ENCODE data around the gene RRP12.
"Not testable (repeated sequence)": the region's sequence is repeated elsewhere in the genome, so short reads cannot be mapped to it uniquely, and the experiment has no call there.

RRP12 gene

DNA sequence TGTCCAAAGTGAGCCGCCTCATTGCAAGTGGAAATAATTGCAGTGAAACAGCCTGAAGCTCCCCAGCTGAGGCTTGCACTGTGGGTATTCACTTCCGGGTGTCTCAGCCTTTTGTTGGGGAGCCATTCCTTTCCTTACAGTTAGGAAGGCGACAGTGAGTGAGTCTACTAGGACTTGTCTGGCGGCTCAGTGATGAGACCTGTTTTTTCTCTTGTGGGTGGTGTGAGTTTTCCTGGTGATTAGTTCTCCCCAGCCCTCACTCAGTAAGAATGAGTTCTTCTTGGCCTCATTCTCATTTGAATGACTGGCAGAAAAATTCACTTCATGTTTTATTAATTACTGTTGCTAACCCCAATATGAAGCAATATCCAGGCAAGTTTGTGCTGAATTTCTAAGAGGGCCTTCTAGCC is 27.4 kb upstream of the RRP12 start:
- WGBS (ENCODE audit: insufficient coverage, insufficient read length): no CpG with 5 or more reads among the region's 4 CpGs
- H3K4me1 ChIP-seq (ENCODE audit: control insufficient read depth, insufficient read depth, low read length): peaks cover 2% of the 10 kb centered on the region; the same call in 1 of the 2 replicates
- peaks cover 14% of the 10 kb centered on the region; the same call in 1 of the 2 replicates for H3K36me3 ChIP-seq (ENCODE audit: control insufficient read depth, insufficient read depth, low read length)
- no peak overlapping the region; the same call in 1 of the 2 replicates for H3K4me3 ChIP-seq (ENCODE audit: low read length)
- no peaks in the 10 kb centered on the region for H3K9me3 ChIP-seq (ENCODE audit: control insufficient read depth, insufficient read depth, low read length)
- DNase-seq (ENCODE audit: low read depth, low spot score): no peak
- H3K27me3 ChIP-seq (ENCODE audit: control insufficient read depth, insufficient read depth, low read length): no peaks in the 10 kb centered on the region
- H3K27ac ChIP-seq (ENCODE audit: low read length): no peak overlapping the region

DNA sequence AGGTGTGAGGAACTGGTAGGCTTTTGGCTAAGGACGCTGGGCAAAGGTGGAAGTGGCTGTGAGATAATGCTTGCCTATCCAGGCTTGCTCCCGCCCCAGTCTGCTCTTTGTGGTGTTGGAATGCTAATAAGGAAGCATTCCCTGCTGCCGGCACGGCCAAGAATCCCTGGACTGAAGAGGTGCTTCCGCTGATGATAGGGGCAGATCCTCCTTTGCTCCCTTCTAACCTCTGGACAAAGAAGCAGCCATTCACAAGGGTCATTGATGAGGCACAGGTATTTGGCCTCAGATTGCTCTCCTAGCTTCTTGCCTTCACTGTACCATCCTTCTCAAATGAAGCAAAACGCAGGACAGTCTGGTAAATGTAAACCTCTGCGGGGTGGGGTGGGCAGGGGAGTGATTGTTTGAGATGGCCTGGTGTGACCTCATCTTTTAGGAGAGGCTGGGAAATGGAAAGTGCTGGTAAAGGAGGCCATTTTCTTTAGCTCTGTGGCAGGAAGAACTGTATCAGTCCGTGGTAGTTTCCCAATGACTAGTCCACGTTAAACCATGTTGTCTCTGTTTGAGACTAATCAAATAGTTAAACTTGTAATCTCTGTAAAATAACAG is 26.5 kb upstream of the RRP12 start:
- Histone ChIP-seq H3K27ac (ENCODE audit: low read length) (peak overlapping the region; percentile 4), H3K4me3 (ENCODE audit: low read length) (peak overlapping the region; percentile 76; the same call in 1 of the 2 replicates), H3K27me3 (ENCODE audit: control insufficient read depth, insufficient read depth, low read length) (no peaks in the 10 kb centered on the region), H3K36me3 (ENCODE audit: control insufficient read depth, insufficient read depth, low read length) (peaks cover 11% of the 10 kb centered on the region; the same call in 1 of the 2 replicates), H3K9me3 (ENCODE audit: control insufficient read depth, insufficient read depth, low read length) (no peaks in the 10 kb centered on the region), H3K4me1 (ENCODE audit: control insufficient read depth, insufficient read depth, low read length) (peaks cover 2% of the 10 kb centered on the region; the same call in 1 of the 2 replicates)
- no peak for DNase-seq (ENCODE audit: low read depth, low spot score)
- no CpG with 5 or more reads among the region's 9 CpGs for WGBS (ENCODE audit: insufficient coverage, insufficient read length)

DNA sequence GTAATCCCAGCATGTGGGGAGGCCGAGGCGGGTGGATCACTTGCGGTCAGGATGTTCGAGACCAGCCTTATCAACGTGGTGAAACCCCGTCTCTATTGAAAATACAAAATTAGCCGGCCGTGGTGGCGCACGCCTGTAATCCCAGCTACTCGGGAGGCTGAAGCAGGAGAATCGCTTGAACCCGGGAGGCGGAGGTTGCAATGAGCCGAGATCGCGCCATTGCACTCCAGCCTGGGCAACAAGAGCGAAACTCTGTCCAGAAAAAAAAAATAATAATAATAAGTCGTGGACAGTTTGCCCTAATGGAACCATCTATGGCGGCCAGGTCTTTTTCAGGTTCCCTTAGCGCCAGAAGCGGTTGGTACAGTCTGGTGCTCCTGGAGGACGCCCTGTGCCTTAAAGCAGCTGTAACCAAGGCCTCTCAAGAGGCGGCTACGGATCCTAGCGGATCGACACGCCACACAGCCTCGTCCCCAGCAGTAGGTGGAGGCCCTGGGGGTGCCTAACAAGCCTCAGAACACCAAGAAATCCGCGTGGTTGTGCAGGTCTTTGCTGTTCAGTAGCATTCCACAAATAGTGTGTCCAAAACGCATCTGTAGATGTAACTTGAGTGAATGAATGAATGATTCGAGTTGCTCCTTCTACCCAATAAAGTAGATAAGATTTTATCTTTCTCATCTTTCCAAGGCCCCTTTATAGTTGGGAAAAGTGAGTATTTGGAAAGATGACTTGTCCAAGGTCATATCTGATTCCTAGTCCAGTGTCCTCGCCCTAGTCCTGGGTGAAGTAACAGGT is 25.8 kb upstream of the RRP12 start:
- H3K9me3 ChIP-seq (ENCODE audit: control insufficient read depth, insufficient read depth, low read length): no peaks in the 10 kb centered on the region
- H3K4me3 ChIP-seq (ENCODE audit: low read length): peak overlapping the region; percentile 76
- no peaks in the 10 kb centered on the region for H3K27me3 ChIP-seq (ENCODE audit: control insufficient read depth, insufficient read depth, low read length)
- H3K27ac ChIP-seq (ENCODE audit: low read length): peak overlapping the region; percentile 4
- H3K36me3 ChIP-seq (ENCODE audit: control insufficient read depth, insufficient read depth, low read length): peaks cover 9% of the 10 kb centered on the region; the same call in 1 of the 2 replicates
- no CpG with 5 or more reads among the region's 34 CpGs for WGBS (ENCODE audit: insufficient coverage, insufficient read length)
- no peak for DNase-seq (ENCODE audit: low read depth, low spot score)
- peaks cover 2% of the 10 kb centered on the region; the same call in 1 of the 2 replicates for H3K4me1 ChIP-seq (ENCODE audit: control insufficient read depth, insufficient read depth, low read length)

DNA sequence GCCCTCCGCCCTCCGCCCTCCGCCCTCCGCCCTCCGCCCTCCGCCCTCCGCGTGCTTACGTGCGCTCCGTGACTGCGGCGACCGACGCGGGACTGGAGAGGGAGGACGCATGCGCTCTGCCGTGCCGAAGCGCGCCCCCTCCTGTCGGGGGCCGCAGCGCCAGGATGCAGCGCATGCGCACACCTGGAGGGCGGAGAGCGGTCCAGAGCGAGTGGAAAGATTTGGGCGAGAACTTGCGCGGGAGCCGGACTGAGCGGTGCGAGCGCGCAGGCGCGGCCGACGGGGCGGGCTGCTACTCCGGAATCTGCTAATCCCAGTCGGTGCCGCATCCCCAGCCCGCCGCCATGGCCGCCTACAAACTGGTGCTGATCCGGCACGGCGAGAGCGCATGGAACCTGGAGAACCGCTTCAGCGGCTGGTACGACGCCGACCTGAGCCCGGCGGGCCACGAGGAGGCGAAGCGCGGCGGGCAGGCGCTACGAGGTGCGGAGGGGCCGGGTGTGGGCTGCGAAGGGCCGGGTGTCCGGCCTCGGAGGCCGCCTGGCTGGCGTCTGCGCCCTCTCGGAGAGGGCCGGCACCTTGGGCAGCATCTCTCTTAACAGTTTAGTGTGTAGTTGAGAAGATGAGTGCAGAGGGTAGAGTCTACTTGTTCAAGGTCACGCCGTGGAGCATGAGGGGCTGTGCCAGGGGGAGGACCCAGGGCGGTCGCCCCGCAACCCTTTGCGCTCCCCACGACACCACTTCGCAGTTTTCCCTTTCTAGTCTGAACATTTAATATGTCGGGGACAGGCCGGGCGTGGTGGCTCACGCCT is 25.0 kb upstream of the RRP12 start, which contains the start of gene PGAM1:
Gene PGAM1 (plus strand): TSS at position 228 of the 812 bp plus-strand sequence. CDS start 117 bp downstream, at position 345.
- WGBS (ENCODE audit: insufficient coverage, insufficient read length): no CpG with 5 or more reads among the region's 90 CpGs
- peak; percentile 97 for DNase-seq (ENCODE audit: low read depth, low spot score)
- Histone ChIP-seq H3K27ac (ENCODE audit: low read length) (no peak within 1 kb of the TSS), H3K4me1 (ENCODE audit: control insufficient read depth, insufficient read depth, low read length) (peaks cover 2% of the 10 kb centered on the region; the same call in 1 of the 2 replicates), H3K27me3 (ENCODE audit: control insufficient read depth, insufficient read depth, low read length) (no peaks in the 10 kb centered on the region), H3K9me3 (ENCODE audit: control insufficient read depth, insufficient read depth, low read length) (no peaks in the 10 kb centered on the region), H3K36me3 (ENCODE audit: control insufficient read depth, insufficient read depth, low read length) (peaks cover 2% of the 10 kb centered on the region; the same call in 1 of the 2 replicates), H3K4me3 (ENCODE audit: low read length) (peak within 1 kb of the TSS; percentile 76)

DNA sequence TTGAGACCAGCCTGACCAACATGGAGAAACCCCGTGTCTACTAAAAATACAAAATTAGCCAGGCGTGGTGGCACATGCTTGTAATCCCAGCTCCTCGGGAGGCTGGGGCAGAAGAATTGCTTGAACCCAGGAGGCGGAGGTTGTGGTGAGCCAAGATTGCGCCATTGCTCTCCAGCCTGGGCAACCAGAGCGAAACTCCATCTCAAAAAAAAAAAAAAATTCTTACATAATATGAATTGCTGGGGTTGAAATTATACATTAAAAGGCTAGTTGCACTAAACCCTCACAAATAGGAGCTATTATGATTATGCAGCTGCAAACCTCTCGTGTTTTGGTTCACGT is 22.6 kb upstream of the RRP12 start:
- H3K27ac ChIP-seq (ENCODE audit: low read length): not testable (repeated sequence)
- WGBS (ENCODE audit: insufficient coverage, insufficient read length): no CpG with 5 or more reads among the region's 8 CpGs

DNA sequence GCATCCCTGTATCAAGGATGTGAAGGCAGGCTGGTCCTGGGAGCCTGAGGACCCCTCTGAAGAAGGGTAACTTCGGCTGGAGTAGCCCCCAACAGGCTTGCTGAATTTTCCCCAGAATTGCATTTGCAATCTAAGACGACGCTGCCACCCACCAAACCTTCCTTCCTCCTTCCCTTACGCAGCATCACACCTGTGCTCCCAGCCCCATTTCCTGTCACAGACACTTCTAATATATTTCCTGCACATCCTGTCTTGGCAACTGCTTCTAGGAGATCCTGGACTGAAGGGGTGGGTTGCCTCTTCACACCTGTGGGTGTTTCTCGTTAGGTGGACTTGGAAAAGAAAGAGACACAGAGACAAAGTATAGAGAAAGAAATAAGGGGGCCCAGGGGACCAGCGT is 15.4 kb upstream of the RRP12 start:
- peaks cover 3% of the 10 kb centered on the region; the same call in 1 of the 2 replicates for H3K4me1 ChIP-seq (ENCODE audit: control insufficient read depth, insufficient read depth, low read length)
- no peaks in the 10 kb centered on the region for H3K9me3 ChIP-seq (ENCODE audit: control insufficient read depth, insufficient read depth, low read length)
- H3K36me3 ChIP-seq (ENCODE audit: control insufficient read depth, insufficient read depth, low read length): no peaks in the 10 kb centered on the region
- no CpG with 5 or more reads among the region's 6 CpGs for WGBS (ENCODE audit: insufficient coverage, insufficient read length)
- no peak for DNase-seq (ENCODE audit: low read depth, low spot score)
- H3K27ac ChIP-seq (ENCODE audit: low read length): no peak overlapping the region
- no peaks in the 10 kb centered on the region for H3K27me3 ChIP-seq (ENCODE audit: control insufficient read depth, insufficient read depth, low read length)
- H3K4me3 ChIP-seq (ENCODE audit: low read length): no peak overlapping the region

More for the DNA sequence above, 22.6 kb upstream of the RRP12 start:
- H3K4me1 ChIP-seq (ENCODE audit: control insufficient read depth, insufficient read depth, low read length); H3K27me3 ChIP-seq (ENCODE audit: control insufficient read depth, insufficient read depth, low read length); H3K36me3 ChIP-seq (ENCODE audit: control insufficient read depth, insufficient read depth, low read length); H3K4me3 ChIP-seq (ENCODE audit: low read length); DNase-seq (ENCODE audit: low read depth, low spot score); H3K9me3 ChIP-seq (ENCODE audit: control insufficient read depth, insufficient read depth, low read length): not testable (repeated sequence)

DNA sequence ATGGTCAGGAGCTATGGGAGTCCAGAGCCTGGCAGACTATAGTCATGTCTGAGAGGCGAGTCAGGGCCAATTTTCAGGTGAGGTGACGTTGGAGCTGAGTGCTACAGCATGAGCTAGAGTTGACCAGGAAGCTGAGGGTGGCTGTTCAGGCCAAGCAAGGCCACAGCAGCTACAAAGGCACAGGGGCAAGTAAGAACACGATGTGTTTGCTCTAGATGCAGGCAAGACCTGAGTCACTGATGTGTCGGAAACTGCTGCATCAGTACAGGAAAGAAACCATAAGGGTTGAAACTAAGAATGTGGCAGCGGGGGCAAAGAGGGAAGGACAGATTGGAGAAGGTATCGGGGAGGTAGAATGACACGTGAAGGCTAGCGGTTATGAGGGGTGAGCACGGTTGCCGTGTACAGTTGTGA is 11.8 kb upstream of the RRP12 start:
- Histone ChIP-seq H3K36me3 (ENCODE audit: control insufficient read depth, insufficient read depth, low read length) (no peaks in the 10 kb centered on the region), H3K27me3 (ENCODE audit: control insufficient read depth, insufficient read depth, low read length) (no peaks in the 10 kb centered on the region), H3K9me3 (ENCODE audit: control insufficient read depth, insufficient read depth, low read length) (no peaks in the 10 kb centered on the region), H3K4me3 (ENCODE audit: low read length) (no peak overlapping the region), H3K4me1 (ENCODE audit: control insufficient read depth, insufficient read depth, low read length) (no peaks in the 10 kb centered on the region), H3K27ac (ENCODE audit: low read length) (no peak overlapping the region)
- DNase-seq (ENCODE audit: low read depth, low spot score): no peak
- WGBS (ENCODE audit: insufficient coverage, insufficient read length): no CpG with 5 or more reads among the region's 10 CpGs

DNA sequence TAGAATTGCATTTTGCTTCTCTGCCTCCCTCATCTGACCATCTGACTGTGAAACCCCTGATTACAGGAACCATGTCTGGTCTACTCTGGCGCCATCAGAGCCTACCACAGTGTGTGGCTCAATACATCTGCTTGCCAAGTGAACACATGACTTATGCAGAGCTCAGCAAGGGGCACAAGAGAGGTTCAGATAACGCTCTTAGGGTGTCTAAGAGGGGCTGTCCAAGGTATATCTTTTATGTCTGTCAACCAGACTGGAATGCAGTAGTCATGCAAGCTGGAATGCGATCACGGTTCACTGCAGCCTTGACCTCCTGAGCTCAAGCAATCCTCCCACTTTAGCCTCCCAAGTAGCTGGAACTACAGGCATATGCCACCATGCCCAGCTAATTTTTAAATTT is 10.3 kb upstream of the RRP12 start:
- no peak for DNase-seq (ENCODE audit: low read depth, low spot score)
- WGBS (ENCODE audit: insufficient coverage, insufficient read length): no CpG with 5 or more reads among the region's 4 CpGs
- H3K4me1 ChIP-seq (ENCODE audit: control insufficient read depth, insufficient read depth, low read length): no peaks in the 10 kb centered on the region

DNA sequence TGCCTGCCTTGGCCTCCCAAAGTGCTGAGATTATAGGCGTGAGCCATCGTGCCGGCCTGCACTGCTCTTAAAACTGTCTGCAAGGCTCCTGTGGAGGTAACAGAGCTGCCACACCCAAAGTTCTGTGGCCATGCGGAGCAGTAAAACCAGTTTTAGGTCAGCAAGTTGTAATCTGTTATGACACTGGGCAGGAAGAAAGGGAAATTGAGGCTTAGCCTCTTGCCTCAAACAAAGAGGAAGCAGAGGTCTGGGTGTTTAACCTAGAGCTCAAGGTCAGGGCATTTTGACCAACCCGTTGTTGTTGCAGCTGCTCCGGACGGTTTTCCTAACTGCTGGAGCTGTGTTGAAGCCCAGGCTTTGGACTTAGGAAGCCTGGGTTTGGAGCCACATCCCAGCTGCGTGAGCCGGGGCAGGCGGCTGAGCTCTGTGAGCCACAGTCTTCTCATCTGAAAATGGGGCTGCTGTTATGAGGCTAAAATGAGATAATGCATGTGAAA is 7.4 kb upstream of the RRP12 start:
- no peak overlapping the region for H3K27ac ChIP-seq (ENCODE audit: low read length)
- no CpG with 5 or more reads among the region's 10 CpGs for WGBS (ENCODE audit: insufficient coverage, insufficient read length)
- no peaks in the 10 kb centered on the region for H3K4me1 ChIP-seq (ENCODE audit: control insufficient read depth, insufficient read depth, low read length)
- DNase-seq (ENCODE audit: low read depth, low spot score): no peak
- no peaks in the 10 kb centered on the region for H3K27me3 ChIP-seq (ENCODE audit: control insufficient read depth, insufficient read depth, low read length)
- H3K4me3 ChIP-seq (ENCODE audit: low read length): no peak overlapping the region
- no peaks in the 10 kb centered on the region for H3K9me3 ChIP-seq (ENCODE audit: control insufficient read depth, insufficient read depth, low read length)
- no peaks in the 10 kb centered on the region for H3K36me3 ChIP-seq (ENCODE audit: control insufficient read depth, insufficient read depth, low read length)

More for the DNA sequence above, 10.3 kb upstream of the RRP12 start:
- H3K27me3 ChIP-seq (ENCODE audit: control insufficient read depth, insufficient read depth, low read length): no peaks in the 10 kb centered on the region
- no peaks in the 10 kb centered on the region for H3K36me3 ChIP-seq (ENCODE audit: control insufficient read depth, insufficient read depth, low read length)
- H3K27ac ChIP-seq (ENCODE audit: low read length): no peak overlapping the region
- no peak overlapping the region for H3K4me3 ChIP-seq (ENCODE audit: low read length)
- no peaks in the 10 kb centered on the region for H3K9me3 ChIP-seq (ENCODE audit: control insufficient read depth, insufficient read depth, low read length)

DNA sequence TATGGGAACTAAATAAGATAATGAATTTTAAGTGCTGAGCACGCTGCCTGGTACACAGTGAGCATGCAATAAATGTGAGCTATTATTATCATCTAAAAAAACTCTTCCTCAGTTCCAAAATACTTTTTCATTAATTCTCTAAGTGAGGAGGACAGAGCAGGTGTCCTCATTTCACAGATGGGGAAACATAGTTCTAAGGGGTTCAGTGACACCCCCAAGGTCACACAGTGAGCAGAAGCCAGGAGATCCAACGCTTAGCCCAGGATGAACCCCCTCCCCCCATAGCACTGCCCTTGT is 6.8 kb upstream of the RRP12 start:
- Histone ChIP-seq H3K9me3 (ENCODE audit: control insufficient read depth, insufficient read depth, low read length) (no peaks in the 10 kb centered on the region), H3K4me3 (ENCODE audit: low read length) (no peak overlapping the region), H3K27me3 (ENCODE audit: control insufficient read depth, insufficient read depth, low read length) (no peaks in the 10 kb centered on the region), H3K4me1 (ENCODE audit: control insufficient read depth, insufficient read depth, low read length) (no peaks in the 10 kb centered on the region), H3K27ac (ENCODE audit: low read length) (no peak overlapping the region), H3K36me3 (ENCODE audit: control insufficient read depth, insufficient read depth, low read length) (no peaks in the 10 kb centered on the region)
- no peak for DNase-seq (ENCODE audit: low read depth, low spot score)
- WGBS (ENCODE audit: insufficient coverage, insufficient read length): no CpG with 5 or more reads among the region's 2 CpGs
